Measurements from ENCODE around the gene PPP2R2D. TPM values are rescaled to one million over a fixed set of nuclear protein-coding genes. Genes with fewer than 3 reads are reported as not detected.

The PPP2R2D gene
- total and polyA plus RNA-seq, 9 donors: 25.2 to 33.2 (median 28.4) TPM

DNA sequence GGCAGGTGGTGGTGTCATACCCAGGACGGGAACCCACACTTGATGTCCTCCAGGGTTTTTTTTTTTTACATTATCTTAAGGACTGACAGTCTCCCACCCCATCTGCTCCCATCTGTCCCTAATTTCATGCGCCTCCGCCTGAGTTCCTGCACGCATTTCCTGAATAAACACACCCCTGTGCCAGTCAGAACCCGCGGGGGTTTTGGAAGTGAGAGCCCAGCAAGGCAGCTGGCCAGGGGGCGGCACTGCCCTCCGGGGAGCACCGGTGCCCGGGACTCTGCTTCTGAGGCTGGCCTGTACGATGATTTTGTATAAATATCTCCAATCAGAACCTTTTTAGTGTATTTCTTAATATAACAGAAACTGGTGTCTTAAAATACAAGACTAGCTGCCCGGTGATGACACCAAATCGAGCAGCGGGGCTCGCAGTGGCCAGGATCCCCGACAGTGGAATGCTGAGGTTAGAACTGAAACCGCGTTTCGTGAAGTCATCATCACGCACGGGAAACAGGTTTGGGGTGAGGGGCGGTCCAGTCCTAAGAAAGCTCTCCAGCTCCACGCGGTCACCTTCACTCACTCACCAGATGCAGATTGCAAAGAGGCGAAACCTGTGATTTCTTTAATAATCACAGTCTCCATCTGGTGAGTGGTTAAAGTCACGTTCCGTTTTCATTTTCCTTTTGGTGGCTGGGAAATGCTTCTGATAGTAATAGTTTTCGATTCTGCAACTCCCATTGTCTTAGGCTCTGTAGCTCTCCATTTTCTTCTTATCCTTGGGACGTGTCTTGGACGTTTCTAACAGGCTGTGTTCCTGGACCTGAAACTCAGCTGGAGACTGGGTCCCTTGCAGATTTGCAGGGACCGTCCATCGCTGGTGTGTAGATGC, 61.2 kb downstream of the PPP2R2D start:
- H3K27me3 ChIP-seq (ENCODE audit: control insufficient read depth, insufficient read depth, low read length): no peaks in the 10 kb centered on the region
- DNase-seq: peak; percentile 32
- H3K4me3 ChIP-seq (ENCODE audit: low read length): no peak overlapping the region
- peaks cover 24% of the 10 kb centered on the region for H3K36me3 ChIP-seq (ENCODE audit: control insufficient read depth, insufficient read depth, low read length)
- H3K4me1 ChIP-seq (ENCODE audit: control insufficient read depth, insufficient read depth, low read length): peaks cover 9% of the 10 kb centered on the region
- H3K27ac ChIP-seq (ENCODE audit: low read length): no peak overlapping the region
- H3K9me3 ChIP-seq (replicated peaks; ENCODE audit: control insufficient read depth, low read depth, low read length): no peaks in the 10 kb centered on the region
- WGBS (ENCODE audit: insufficient coverage): 61% methylated on average over 14 of the region's 32 CpGs

GRCh38 chr10:131963350-131963749, 62.5 kb downstream of the PPP2R2D start:
- DNase-seq: no peak
- peaks cover 14% of the 10 kb centered on the region for H3K36me3 ChIP-seq (ENCODE audit: control insufficient read depth, insufficient read depth, low read length)
- H3K27me3 ChIP-seq (ENCODE audit: control insufficient read depth, insufficient read depth, low read length): no peaks in the 10 kb centered on the region
- no peaks in the 10 kb centered on the region for H3K9me3 ChIP-seq (replicated peaks; ENCODE audit: control insufficient read depth, low read depth, low read length)
- peaks cover 9% of the 10 kb centered on the region for H3K4me1 ChIP-seq (ENCODE audit: control insufficient read depth, insufficient read depth, low read length)
- no peak overlapping the region for H3K27ac ChIP-seq (ENCODE audit: low read length)
- WGBS (ENCODE audit: insufficient coverage): 92% methylated on average over 14 of the region's 20 CpGs
- no peak overlapping the region for H3K4me3 ChIP-seq (ENCODE audit: low read length)

GRCh38 chr10:131963811-131964210, 63.0 kb downstream of the PPP2R2D start:
- no peaks in the 10 kb centered on the region for H3K9me3 ChIP-seq (replicated peaks; ENCODE audit: control insufficient read depth, low read depth, low read length)
- no peaks in the 10 kb centered on the region for H3K27me3 ChIP-seq (ENCODE audit: control insufficient read depth, insufficient read depth, low read length)
- H3K4me1 ChIP-seq (ENCODE audit: control insufficient read depth, insufficient read depth, low read length): peaks cover 9% of the 10 kb centered on the region
- DNase-seq: no peak
- peaks cover 16% of the 10 kb centered on the region for H3K36me3 ChIP-seq (ENCODE audit: control insufficient read depth, insufficient read depth, low read length)
- WGBS (ENCODE audit: insufficient coverage): 82% methylated on average over 4 of the region's 9 CpGs
- no peak overlapping the region for H3K4me3 ChIP-seq (ENCODE audit: low read length)
- H3K27ac ChIP-seq (ENCODE audit: low read length): no peak overlapping the region

DNA sequence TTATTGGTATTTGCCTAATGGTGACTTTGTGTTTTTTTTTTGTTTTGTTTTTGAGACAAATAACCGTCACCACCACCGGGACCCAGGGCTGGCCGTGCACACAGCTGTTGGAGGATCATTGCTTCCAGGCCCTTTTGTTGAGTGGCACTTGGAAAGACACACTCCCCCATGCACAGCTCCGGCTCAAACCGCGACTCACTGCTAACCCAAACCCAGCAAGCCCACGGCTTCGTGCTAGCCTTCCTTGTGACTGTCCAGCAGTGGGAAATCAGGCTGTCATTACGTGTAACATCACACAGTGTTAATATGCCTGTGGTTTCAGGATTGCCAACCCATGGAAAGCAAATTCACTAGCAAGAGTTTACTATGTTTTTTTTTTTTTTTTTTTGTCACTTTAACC, 63.5 kb downstream of the PPP2R2D start:
- H3K4me3 ChIP-seq (ENCODE audit: low read length): no peak overlapping the region
- H3K4me1 ChIP-seq (ENCODE audit: control insufficient read depth, insufficient read depth, low read length): peaks cover 9% of the 10 kb centered on the region
- H3K36me3 ChIP-seq (ENCODE audit: control insufficient read depth, insufficient read depth, low read length): peaks cover 21% of the 10 kb centered on the region
- no peak overlapping the region for H3K27ac ChIP-seq (ENCODE audit: low read length)
- H3K9me3 ChIP-seq (replicated peaks; ENCODE audit: control insufficient read depth, low read depth, low read length): no peaks in the 10 kb centered on the region
- H3K27me3 ChIP-seq (ENCODE audit: control insufficient read depth, insufficient read depth, low read length): no peaks in the 10 kb centered on the region
- WGBS (ENCODE audit: insufficient coverage): 93% methylated on average over 5 of the region's 9 CpGs
- DNase-seq: no peak

GRCh38 chr10:131968949-131969348, 68.1 kb downstream of the PPP2R2D start:
- WGBS (ENCODE audit: insufficient coverage): 94% methylated on average over 13 of the region's 13 CpGs
- Histone ChIP-seq H3K27ac (ENCODE audit: low read length) (no peak overlapping the region), H3K9me3 (replicated peaks; ENCODE audit: control insufficient read depth, low read depth, low read length) (no peaks in the 10 kb centered on the region), H3K4me3 (ENCODE audit: low read length) (no peak overlapping the region), H3K4me1 (ENCODE audit: control insufficient read depth, insufficient read depth, low read length) (peaks cover 15% of the 10 kb centered on the region), H3K36me3 (ENCODE audit: control insufficient read depth, insufficient read depth, low read length) (peaks cover 49% of the 10 kb centered on the region), H3K27me3 (ENCODE audit: control insufficient read depth, insufficient read depth, low read length) (no peaks in the 10 kb centered on the region)
- no peak for DNase-seq

DNA sequence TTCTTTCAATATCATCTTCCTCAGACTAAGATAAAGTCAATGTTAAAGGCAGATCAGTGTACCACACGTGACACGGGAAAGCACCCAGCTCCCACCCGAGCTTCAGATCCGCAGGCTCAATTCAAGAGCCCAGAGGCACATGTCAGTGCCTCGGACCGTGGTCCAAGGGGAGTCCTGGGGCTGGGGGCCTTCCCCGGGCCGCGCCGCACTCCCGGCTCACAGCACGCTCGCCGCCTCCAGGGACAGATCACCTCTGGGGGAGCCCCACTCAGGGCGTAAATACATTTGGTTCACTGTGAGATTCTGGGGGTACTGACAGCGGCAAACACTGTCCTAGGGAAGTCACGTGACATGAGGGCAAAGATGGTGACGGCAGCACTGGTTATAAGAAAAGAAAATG, 70.1 kb downstream of the PPP2R2D start:
- peaks cover 47% of the 10 kb centered on the region for H3K36me3 ChIP-seq (ENCODE audit: control insufficient read depth, insufficient read depth, low read length)
- H3K27ac ChIP-seq (ENCODE audit: low read length): no peak overlapping the region
- peaks cover 15% of the 10 kb centered on the region for H3K4me1 ChIP-seq (ENCODE audit: control insufficient read depth, insufficient read depth, low read length)
- H3K27me3 ChIP-seq (ENCODE audit: control insufficient read depth, insufficient read depth, low read length): no peaks in the 10 kb centered on the region
- H3K4me3 ChIP-seq (ENCODE audit: low read length): no peak overlapping the region
- no peak for DNase-seq
- WGBS (ENCODE audit: insufficient coverage): 97% methylated on average over 18 of the region's 18 CpGs
- no peaks in the 10 kb centered on the region for H3K9me3 ChIP-seq (replicated peaks; ENCODE audit: control insufficient read depth, low read depth, low read length)

GRCh38 chr10:131971591-131971990, 70.8 kb downstream of the PPP2R2D start:
- no peak for DNase-seq
- H3K27ac ChIP-seq (ENCODE audit: low read length): no peak overlapping the region
- no peak overlapping the region for H3K4me3 ChIP-seq (ENCODE audit: low read length)
- peaks cover 15% of the 10 kb centered on the region for H3K4me1 ChIP-seq (ENCODE audit: control insufficient read depth, insufficient read depth, low read length)
- no peaks in the 10 kb centered on the region for H3K27me3 ChIP-seq (ENCODE audit: control insufficient read depth, insufficient read depth, low read length)
- peaks cover 47% of the 10 kb centered on the region for H3K36me3 ChIP-seq (ENCODE audit: control insufficient read depth, insufficient read depth, low read length)
- H3K9me3 ChIP-seq (replicated peaks; ENCODE audit: control insufficient read depth, low read depth, low read length): no peaks in the 10 kb centered on the region
- WGBS (ENCODE audit: insufficient coverage): 89% methylated on average over 6 of the region's 7 CpGs

GRCh38 chr10:131972474-131973071, 71.8 kb downstream of the PPP2R2D start:
- Histone ChIP-seq H3K4me1 (ENCODE audit: control insufficient read depth, insufficient read depth, low read length) (peaks cover 15% of the 10 kb centered on the region), H3K36me3 (ENCODE audit: control insufficient read depth, insufficient read depth, low read length) (peaks cover 49% of the 10 kb centered on the region), H3K9me3 (replicated peaks; ENCODE audit: control insufficient read depth, low read depth, low read length) (no peaks in the 10 kb centered on the region), H3K27me3 (ENCODE audit: control insufficient read depth, insufficient read depth, low read length) (no peaks in the 10 kb centered on the region), H3K27ac (ENCODE audit: low read length) (no peak overlapping the region), H3K4me3 (ENCODE audit: low read length) (no peak overlapping the region)
- DNase-seq: peak; percentile 70
- WGBS (ENCODE audit: insufficient coverage): 19% methylated on average over 8 of the region's 11 CpGs

DNA sequence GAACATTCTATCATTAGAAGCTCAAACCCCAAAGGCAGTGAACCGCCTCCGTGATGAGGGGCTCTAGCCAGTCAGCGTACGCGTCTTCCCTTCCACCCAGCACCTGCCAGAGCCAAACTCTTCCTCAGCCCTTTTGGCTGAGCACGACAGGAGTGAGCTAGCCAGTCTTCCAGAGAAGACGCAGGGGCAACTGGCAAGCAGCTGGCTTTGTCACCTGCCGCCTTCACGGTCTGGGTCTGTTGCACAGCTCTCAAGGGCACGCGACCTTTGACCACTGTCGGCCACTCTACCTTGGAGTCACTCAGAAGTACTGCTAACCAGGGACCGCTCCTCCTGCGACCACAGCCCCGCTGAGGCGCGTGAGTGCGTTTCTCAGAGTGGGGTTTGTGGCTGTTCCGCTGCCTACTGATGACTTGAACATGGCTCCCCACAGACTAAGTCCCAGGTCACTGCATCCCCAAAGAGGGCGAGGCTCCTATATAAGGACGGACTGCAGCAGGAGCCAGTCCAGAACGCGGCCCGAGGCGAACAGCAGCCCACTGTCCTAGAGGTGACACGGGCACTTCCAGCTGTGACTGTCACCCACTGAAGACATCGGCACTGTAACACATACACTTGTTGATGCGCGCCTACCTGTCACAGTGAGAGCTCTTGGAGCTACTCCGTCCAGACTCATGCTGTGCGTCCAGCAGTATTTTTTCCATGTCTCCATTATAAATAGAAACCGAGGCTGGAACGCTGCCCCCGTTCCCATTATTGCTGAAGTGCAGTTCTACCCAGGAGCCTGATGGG, 72.5 kb downstream of the PPP2R2D start:
- Histone ChIP-seq H3K4me1 (ENCODE audit: control insufficient read depth, insufficient read depth, low read length) (peaks cover 15% of the 10 kb centered on the region), H3K36me3 (ENCODE audit: control insufficient read depth, insufficient read depth, low read length) (peaks cover 49% of the 10 kb centered on the region), H3K27me3 (ENCODE audit: control insufficient read depth, insufficient read depth, low read length) (no peaks in the 10 kb centered on the region), H3K27ac (ENCODE audit: low read length) (no peak overlapping the region), H3K4me3 (ENCODE audit: low read length) (no peak overlapping the region), H3K9me3 (replicated peaks; ENCODE audit: control insufficient read depth, low read depth, low read length) (no peaks in the 10 kb centered on the region)
- WGBS (ENCODE audit: insufficient coverage): 76% methylated on average over 34 of the region's 34 CpGs
- DNase-seq: peak; percentile 29
